SU-DHL-6 (cell line): ENCODE data around the gene CFAP43.

Source experiments
- EZH2phosphoT487 ChIP-seq: fragments of 200-600 bp; sonication (generic), shearing (Covaris generic); conservative IDR thresholded peaks from 2 replicates; pipeline ENCODE4 v1.6.1; 2018; ENCODE audit warnings: mild to moderate bottlenecking, antibody characterized with exemption, low read length, moderate library complexity, mixed read lengths
- TF ChIP-seq, protein P1 (sequence below): fragments of 200-600 bp; sonication (generic); IDR thresholded peaks from one replicate; pipeline ENCODE4 v1.5.1; 2017; ENCODE audit warnings: antibody characterized with exemption, mild to moderate bottlenecking, low read length, moderate library complexity; ENCODE audit not compliant: insufficient read depth, poor library complexity, severe bottlenecking

- TF ChIP-seq, protein P1, sequence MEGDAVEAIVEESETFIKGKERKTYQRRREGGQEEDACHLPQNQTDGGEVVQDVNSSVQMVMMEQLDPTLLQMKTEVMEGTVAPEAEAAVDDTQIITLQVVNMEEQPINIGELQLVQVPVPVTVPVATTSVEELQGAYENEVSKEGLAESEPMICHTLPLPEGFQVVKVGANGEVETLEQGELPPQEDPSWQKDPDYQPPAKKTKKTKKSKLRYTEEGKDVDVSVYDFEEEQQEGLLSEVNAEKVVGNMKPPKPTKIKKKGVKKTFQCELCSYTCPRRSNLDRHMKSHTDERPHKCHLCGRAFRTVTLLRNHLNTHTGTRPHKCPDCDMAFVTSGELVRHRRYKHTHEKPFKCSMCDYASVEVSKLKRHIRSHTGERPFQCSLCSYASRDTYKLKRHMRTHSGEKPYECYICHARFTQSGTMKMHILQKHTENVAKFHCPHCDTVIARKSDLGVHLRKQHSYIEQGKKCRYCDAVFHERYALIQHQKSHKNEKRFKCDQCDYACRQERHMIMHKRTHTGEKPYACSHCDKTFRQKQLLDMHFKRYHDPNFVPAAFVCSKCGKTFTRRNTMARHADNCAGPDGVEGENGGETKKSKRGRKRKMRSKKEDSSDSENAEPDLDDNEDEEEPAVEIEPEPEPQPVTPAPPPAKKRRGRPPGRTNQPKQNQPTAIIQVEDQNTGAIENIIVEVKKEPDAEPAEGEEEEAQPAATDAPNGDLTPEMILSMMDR = no peak
- TF ChIP-seq EZH2phosphoT487 = no peak
These were observed 13.0 kb upstream of the CFAP43 start for GRCh38 chr10:104245066-104245632.
